ENCODE measurements around the gene GEMIN2. TPM values are rescaled to one million over a fixed set of nuclear protein-coding genes. Genes with fewer than 3 reads are reported as not detected.
A peak's percentile ranks its signal among the peaks of the same experiment; 100 is the strongest.
"Not testable (repeated sequence)": the region's sequence is repeated elsewhere in the genome, so short reads cannot be mapped to it uniquely, and the experiment has no call there.

The GEMIN2 gene, protein sequence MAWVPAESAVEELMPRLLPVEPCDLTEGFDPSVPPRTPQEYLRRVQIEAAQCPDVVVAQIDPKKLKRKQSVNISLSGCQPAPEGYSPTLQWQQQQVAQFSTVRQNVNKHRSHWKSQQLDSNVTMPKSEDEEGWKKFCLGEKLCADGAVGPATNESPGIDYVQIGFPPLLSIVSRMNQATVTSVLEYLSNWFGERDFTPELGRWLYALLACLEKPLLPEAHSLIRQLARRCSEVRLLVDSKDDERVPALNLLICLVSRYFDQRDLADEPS
- 10 to 100 TPM; 23.1 to 24.9 TPM for total RNA-seq

DNA sequence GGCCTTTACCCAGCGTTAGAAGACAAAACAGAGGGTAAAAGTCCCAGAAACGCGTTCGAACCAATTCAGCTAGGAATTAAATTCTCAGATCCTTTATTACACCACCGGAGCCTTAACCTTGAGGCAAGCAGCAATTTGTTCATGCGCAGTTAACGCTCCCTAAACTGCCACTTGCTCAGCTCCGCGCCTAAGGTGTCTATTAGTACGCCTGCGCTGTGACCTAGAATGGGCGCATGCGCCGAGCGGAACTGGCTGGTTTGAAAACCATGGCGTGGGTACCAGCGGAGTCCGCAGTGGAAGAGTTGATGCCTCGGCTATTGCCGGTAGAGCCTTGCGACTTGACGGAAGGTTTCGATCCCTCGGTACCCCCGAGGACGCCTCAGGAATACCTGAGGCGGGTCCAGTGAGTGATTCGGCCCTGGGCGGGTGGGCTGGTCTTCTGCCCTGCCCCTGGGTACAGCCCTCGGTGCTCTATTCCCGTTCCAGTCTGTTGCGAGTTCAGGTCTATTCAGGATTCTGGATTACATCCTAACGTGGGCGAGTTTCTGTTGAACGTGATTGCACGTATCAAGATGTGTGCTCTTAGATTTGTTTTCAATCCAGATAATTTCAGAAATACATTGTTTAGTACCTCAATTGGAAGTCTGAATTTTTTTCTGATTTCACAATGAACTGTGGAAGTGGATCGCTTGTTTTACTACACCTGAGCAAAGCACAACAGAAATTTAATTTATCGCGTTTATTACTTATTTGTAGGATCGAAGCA lies at the start of gene GEMIN2:
Gene GEMIN2, plus strand, starts transcription at position 251 of the 766 bp plus-strand sequence. Its CDS starts 16 bp downstream, at position 267.
- DNase-seq = peak; percentile 92
- ATAC-seq (ENCODE audit: low read depth) = peak; percentile 100
- Mint-ChIP-seq H3K4me1 (peaks cover 25% of the 10 kb centered on the region), H3K27ac (peak within 1 kb of the TSS; percentile 95), H3K36me3 (peaks cover 4% of the 10 kb centered on the region), H3K27me3 (no peaks in the 10 kb centered on the region), H3K4me3 (peak within 1 kb of the TSS; percentile 96), H3K9me3 (no peaks in the 10 kb centered on the region)
- POLR2A ChIA-PET = interaction anchor here (0.6 to 4.9 kb wide), 11 partner anchors 10 to 318 kb away, joined by 3 to 40 read pairs (median 5); partner anchors contain the start of genes FBXO33, PNN, SEC23A and TRAPPC6B

DNA sequence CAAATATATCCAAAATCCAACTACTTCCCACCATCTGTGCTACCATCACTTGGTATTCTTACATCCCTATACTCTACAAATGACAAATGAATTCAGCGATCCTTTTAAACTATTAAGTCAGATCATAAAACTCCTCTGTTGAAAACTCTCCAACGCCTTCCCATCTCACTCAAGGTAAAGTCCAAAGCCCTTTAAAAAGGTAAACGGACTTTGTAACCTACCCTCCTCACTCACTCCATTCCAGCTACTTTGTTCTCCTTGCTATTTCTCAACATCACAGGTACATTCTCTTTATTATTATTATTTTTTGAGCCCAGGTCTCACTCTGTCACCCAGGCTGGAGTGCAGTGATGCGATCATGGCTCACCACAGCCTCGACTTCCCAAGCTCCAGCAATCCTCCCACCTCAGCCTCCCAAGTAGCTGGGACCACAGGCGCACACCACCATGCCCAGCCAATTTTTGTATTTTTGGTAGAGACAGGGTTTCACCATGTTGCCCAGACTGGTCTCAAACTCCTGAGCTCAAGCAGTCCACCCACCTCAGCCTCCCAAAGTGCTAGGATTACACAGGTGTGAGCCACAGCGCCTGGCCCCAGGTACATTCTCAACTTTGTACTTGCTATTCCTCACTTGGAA lies 44.8 kb upstream of the GEMIN2 start:
- POLR2A ChIA-PET; DNase-seq; H3K9me3 Mint-ChIP-seq; ATAC-seq (ENCODE audit: low read depth); H3K4me1 Mint-ChIP-seq; H3K4me3 Mint-ChIP-seq; H3K27ac Mint-ChIP-seq; H3K27me3 Mint-ChIP-seq: not testable (repeated sequence)
- H3K36me3 Mint-ChIP-seq = peaks cover 44% of the 10 kb centered on the region

DNA sequence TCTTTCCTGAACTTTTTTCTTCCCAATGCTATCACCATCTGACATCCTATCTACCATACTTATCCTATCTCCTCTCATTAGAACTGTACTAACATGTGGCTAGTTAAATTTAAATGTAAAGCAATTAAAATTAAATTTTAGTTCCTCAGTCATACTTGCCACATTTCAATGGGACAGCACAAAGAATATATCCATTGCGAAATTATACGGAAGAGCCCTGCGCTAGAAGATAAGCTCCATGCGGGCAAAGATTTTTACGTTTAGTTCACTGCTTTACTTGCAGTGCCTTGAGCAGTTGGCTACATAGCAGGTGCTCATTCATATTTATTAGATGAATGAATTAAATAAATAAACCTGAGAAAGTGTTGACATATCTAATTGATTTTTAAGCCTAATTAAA lies 44.2 kb upstream of the GEMIN2 start:
- H3K36me3 Mint-ChIP-seq = peaks cover 44% of the 10 kb centered on the region
- no peaks in the 10 kb centered on the region for H3K9me3 Mint-ChIP-seq
- H3K4me3 Mint-ChIP-seq = no peak overlapping the region
- H3K27me3 Mint-ChIP-seq = no peaks in the 10 kb centered on the region
- peaks cover 2% of the 10 kb centered on the region for H3K4me1 Mint-ChIP-seq
- DNase-seq = no peak
- no peak overlapping the region for H3K27ac Mint-ChIP-seq
- ATAC-seq (ENCODE audit: low read depth) = no peak
- POLR2A ChIA-PET = no interaction called here

DNA sequence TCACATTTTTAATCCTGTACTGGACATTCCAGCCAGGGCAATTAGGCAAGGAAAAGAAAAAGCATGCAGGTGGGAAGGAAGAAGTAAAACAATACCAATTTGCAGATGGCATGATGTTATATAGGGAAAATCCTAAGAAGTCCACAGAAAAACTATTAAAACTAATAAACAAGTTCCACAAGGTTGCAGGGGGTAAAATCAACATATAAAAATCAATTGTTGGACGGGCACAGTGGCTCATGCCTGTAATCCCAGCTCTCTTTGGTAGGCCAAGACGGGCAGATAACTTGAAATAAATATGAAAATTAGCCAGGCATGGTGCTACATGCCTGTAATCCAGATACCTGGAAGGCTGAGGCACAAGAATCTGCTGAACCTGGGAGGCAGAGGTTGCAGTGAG lies 43.0 kb upstream of the GEMIN2 start:
- DNase-seq (no peak), ATAC-seq (ENCODE audit: low read depth) (no peak)
- Mint-ChIP-seq H3K27ac (no peak overlapping the region), H3K9me3 (no peaks in the 10 kb centered on the region), H3K27me3 (no peaks in the 10 kb centered on the region), H3K4me3 (no peak overlapping the region), H3K4me1 (peaks cover 2% of the 10 kb centered on the region), H3K36me3 (peaks cover 40% of the 10 kb centered on the region)
- POLR2A ChIA-PET = no interaction called here

DNA sequence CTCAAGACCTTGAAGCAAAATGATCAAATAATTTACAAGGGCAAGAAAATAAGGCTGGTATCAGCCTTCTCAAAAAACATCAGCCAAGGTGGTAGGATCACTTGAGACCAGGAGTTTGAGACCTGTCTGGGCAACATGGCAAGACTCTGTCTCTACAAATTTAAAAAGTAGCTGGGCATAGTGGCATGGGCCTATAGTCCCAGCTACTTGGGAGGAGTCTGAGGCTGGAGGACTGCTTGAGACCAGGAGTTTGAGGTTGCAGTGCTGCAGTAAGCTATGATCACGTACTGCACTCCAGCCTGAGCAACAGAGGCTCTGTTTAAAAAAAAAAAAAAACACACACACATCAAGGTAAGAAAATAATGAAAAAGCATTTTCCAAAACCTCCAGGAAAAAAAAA lies 33.2 kb upstream of the GEMIN2 start:
- Mint-ChIP-seq H3K27me3 (no peaks in the 10 kb centered on the region), H3K27ac (no peak overlapping the region), H3K4me1 (peaks cover 3% of the 10 kb centered on the region), H3K36me3 (peaks cover 40% of the 10 kb centered on the region), H3K4me3 (no peak overlapping the region), H3K9me3 (no peaks in the 10 kb centered on the region)
- DNase-seq (no peak), ATAC-seq (ENCODE audit: low read depth) (no peak)
- POLR2A ChIA-PET = interaction anchor here (1.1 kb wide), 1 partner anchor 22 kb away, joined by 3 read pairs; the partner anchor contains the start of gene SEC23A

DNA sequence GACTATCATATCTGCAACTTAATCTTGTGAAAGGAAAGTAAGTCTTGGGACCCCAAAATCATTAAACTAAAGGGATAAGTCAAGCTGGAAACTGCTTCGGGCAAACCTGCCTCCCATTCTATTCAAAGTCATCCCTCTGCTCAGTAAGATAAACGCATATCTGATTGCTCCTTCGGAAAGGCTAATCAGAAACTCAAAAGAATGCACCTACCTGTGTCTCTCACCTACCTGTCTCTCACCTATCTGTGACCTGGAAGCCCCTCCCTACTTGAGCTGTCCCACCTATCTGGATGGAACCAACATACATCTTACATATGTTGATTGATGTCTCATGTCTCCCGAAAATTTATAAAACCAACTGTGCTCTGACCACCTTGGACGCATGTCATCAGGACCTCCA lies 31.0 kb upstream of the GEMIN2 start:
- Mint-ChIP-seq H3K9me3 (no peaks in the 10 kb centered on the region), H3K27ac (peak overlapping the region; percentile 1), H3K27me3 (no peaks in the 10 kb centered on the region), H3K4me1 (peaks cover 3% of the 10 kb centered on the region), H3K4me3 (no peak overlapping the region), H3K36me3 (peaks cover 36% of the 10 kb centered on the region)
- POLR2A ChIA-PET = no interaction called here
- DNase-seq (no peak), ATAC-seq (ENCODE audit: low read depth) (no peak)

DNA sequence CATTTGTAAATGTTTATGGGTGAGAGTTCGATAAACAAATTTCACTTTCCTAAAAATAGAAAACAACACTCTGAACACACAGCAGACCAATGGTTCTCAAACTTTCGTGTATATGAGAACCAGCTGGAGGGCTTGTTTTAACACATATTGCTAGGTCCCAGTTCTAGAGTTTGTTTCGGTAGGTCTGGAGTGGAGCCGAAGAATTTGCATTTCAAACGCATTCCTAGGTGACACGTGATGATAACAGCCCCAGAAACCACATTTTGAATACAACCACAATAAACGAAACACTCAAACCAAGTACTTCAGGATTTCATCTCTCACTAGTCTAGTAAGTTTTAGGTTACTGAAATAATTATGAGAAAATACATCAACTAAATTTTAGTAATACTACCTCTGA lies 28.2 kb upstream of the GEMIN2 start:
- ATAC-seq (ENCODE audit: low read depth) (no peak), DNase-seq (no peak)
- no peaks in the 10 kb centered on the region for H3K9me3 Mint-ChIP-seq
- no peaks in the 10 kb centered on the region for H3K27me3 Mint-ChIP-seq
- peaks cover 41% of the 10 kb centered on the region for H3K36me3 Mint-ChIP-seq
- H3K4me1 Mint-ChIP-seq = peaks cover 5% of the 10 kb centered on the region
- POLR2A ChIA-PET = no interaction called here
- no peak overlapping the region for H3K27ac Mint-ChIP-seq
- no peak overlapping the region for H3K4me3 Mint-ChIP-seq

DNA sequence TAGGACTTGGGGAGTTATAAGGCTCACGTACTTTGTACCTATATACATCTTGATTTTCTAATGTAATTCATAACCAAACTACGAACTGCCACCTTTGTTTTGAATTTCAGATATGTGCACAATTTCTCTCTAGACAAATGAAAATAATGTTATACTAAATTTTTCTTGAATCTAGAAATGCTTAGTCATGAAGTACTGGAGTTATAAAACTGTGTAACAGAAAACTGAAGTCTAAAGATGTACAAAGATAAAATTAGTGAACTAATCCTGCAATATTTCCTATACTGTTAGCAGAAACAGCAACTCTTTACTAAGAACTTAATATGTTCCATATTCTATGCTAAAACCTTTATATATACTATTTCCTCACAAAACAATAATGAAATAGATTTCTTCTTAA lies 26.6 kb upstream of the GEMIN2 start:
- no peak overlapping the region for H3K4me3 Mint-ChIP-seq
- H3K36me3 Mint-ChIP-seq = peaks cover 47% of the 10 kb centered on the region
- H3K27ac Mint-ChIP-seq = no peak overlapping the region
- peaks cover 11% of the 10 kb centered on the region for H3K4me1 Mint-ChIP-seq
- POLR2A ChIA-PET = no interaction called here
- DNase-seq (no peak), ATAC-seq (ENCODE audit: low read depth) (no peak)
- H3K9me3 Mint-ChIP-seq = no peaks in the 10 kb centered on the region
- no peaks in the 10 kb centered on the region for H3K27me3 Mint-ChIP-seq

DNA sequence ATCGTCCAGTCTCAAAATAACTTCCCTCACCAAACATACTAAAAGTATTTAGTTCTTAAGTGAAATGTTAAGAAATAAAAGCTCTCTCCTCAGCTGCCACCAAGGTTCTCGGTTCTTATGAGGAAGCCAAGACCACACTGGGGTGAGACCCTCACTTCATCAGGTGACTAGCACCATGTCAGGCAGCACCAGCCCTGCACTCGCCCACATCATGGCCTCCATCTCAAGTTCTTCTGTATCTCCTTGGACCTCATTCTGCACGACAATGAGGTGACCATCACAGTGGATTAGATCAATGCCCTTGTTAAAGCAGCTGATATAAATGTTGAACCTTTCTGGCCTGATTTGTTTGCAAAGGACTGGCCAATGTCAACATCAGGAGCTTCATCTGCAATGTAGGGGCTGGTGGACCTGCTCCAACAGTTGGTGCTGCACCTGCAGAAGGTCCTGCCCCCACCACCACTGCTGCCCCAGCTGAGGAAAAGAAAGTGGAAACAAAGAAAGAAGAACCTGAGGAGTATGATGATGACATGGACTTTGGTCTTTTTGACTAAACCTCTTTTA lies 23.5 kb upstream of the GEMIN2 start:
- peaks cover 16% of the 10 kb centered on the region for H3K4me1 Mint-ChIP-seq
- H3K27ac Mint-ChIP-seq = no peak overlapping the region
- H3K36me3 Mint-ChIP-seq = peaks cover 41% of the 10 kb centered on the region
- no peak overlapping the region for H3K4me3 Mint-ChIP-seq
- H3K27me3 Mint-ChIP-seq = no peaks in the 10 kb centered on the region
- H3K9me3 Mint-ChIP-seq = no peaks in the 10 kb centered on the region
- ATAC-seq (ENCODE audit: low read depth) (no peak), DNase-seq (no peak)
- POLR2A ChIA-PET = no interaction called here

DNA sequence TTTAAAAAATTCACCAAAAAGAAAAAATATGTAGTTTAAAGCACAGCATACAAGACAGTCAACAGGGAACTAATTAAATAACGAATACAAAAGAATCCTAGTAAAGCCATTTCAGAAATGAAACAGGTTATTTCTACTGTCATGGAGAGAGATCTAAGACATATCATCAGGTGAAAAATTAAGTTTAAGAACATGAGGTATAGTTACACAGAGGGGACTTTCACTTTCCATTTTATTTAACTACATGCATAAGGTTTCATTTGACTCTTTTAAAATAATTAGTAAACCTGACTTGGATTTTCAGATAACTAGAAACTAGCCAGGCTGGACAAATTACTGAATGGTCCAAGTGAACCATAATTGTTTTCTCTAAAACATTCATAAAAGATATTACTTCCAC lies 22.4 kb upstream of the GEMIN2 start:
- no peak for ATAC-seq (ENCODE audit: low read depth)
- peaks cover 38% of the 10 kb centered on the region for H3K36me3 Mint-ChIP-seq
- peak overlapping the region; percentile 56 for H3K4me3 Mint-ChIP-seq
- no peak for DNase-seq
- peaks cover 16% of the 10 kb centered on the region for H3K4me1 Mint-ChIP-seq
- H3K9me3 Mint-ChIP-seq = no peaks in the 10 kb centered on the region
- H3K27ac Mint-ChIP-seq = peak overlapping the region; percentile 22
- H3K27me3 Mint-ChIP-seq = no peaks in the 10 kb centered on the region
- POLR2A ChIA-PET = no interaction called here

DNA sequence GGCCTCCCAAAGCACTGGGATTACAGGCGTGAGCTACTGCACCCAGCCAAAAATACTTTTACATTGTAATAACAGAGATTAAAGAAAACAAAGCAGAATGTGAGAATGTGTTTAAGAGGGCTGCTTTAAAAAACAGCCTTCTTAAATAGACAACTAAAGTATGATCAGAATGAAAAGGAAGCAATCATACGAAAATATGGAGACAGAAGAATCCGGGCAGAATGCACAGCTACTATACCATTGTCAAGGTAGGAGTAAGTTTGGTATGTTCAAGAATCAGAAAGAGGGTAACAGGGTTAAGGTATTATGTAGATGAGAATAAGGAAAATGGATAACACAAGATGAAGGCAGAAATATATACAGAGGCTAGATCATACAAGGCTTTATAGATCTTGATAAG lies 19.6 kb upstream of the GEMIN2 start:
- no peaks in the 10 kb centered on the region for H3K27me3 Mint-ChIP-seq
- H3K4me1 Mint-ChIP-seq = peaks cover 26% of the 10 kb centered on the region
- DNase-seq (no peak), ATAC-seq (ENCODE audit: low read depth) (no peak)
- H3K9me3 Mint-ChIP-seq = no peaks in the 10 kb centered on the region
- H3K27ac Mint-ChIP-seq = no peak overlapping the region
- POLR2A ChIA-PET = interaction anchor here (0.6 kb wide), 1 partner anchor 135 kb away, joined by 5 read pairs; no protein-coding TSS in a partner anchor
- H3K4me3 Mint-ChIP-seq = no peak overlapping the region
- H3K36me3 Mint-ChIP-seq = peaks cover 38% of the 10 kb centered on the region

DNA sequence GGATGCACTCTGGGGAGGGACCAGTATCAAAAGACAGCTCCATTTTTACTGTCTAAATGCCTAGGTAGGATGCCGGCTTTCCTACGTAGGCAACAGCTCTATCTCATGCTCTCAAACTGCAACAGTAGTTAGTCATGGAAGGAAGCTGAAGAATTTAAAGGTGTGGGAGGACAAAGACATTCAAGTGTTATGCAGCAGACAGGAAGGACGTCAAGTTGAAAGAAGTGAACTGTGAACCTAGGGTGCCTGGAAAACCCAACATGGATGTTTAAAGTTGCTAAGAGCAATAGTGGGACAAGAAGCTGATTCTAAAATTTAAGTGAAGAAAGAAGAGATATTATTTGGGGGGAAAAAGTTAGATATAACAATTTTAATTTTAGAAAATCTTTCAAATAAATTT lies 17.0 kb upstream of the GEMIN2 start:
- peak overlapping the region; percentile 47 for H3K27ac Mint-ChIP-seq
- peak; percentile 89 for ATAC-seq (ENCODE audit: low read depth)
- peaks cover 23% of the 10 kb centered on the region for H3K36me3 Mint-ChIP-seq
- no peaks in the 10 kb centered on the region for H3K27me3 Mint-ChIP-seq
- DNase-seq = no peak
- peaks cover 34% of the 10 kb centered on the region for H3K4me1 Mint-ChIP-seq
- no peaks in the 10 kb centered on the region for H3K9me3 Mint-ChIP-seq
- peak overlapping the region; percentile 59 for H3K4me3 Mint-ChIP-seq
- POLR2A ChIA-PET = interaction anchor here (0.6 to 2.4 kb wide), 2 partner anchors 9 to 17 kb away, joined by 3 to 10 read pairs; partner anchors contain the start of gene GEMIN2

DNA sequence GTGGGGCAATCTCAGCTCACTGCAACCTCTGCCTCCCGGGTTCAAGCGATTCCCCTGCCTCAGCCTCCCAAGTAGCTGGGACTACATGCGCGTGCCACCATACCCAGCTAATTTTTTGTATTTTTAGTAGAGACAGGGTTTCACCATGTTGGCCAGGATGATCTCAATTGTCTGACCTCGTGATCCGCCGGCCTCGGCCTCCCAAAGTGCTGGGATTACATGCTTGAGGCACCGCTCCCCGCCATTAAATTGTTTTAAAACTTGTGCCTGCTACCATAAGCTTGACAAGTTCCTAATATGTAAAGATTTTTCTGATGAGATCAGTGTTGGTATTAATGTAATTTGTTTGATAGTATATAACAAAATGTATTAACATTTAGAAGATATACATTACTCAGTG lies 14.9 kb upstream of the GEMIN2 start:
- H3K4me1 Mint-ChIP-seq = peaks cover 34% of the 10 kb centered on the region

More for the DNA sequence above, 14.9 kb upstream of the GEMIN2 start:
- H3K36me3 Mint-ChIP-seq = peaks cover 20% of the 10 kb centered on the region
- POLR2A ChIA-PET = interaction anchor here (0.6 to 2.4 kb wide), 5 partner anchors 11 to 515 kb away, joined by 4 to 10 read pairs (median 5); partner anchors contain the start of gene GEMIN2
- H3K27me3 Mint-ChIP-seq; DNase-seq; H3K4me3 Mint-ChIP-seq; ATAC-seq (ENCODE audit: low read depth); H3K27ac Mint-ChIP-seq; H3K9me3 Mint-ChIP-seq: not testable (repeated sequence)

Measured in activated naive CD8-positive, alpha-beta T cell treated with anti-CD3 and anti-CD28 coated beads, Interleukin-2, amount 10 ng/mL, durations not matched to agents 7 days and 5 days (primary cell).